AG04449 (cell line): ENCODE data around the gene LRRC49.

ENCODE experiments used
- CTCF ChIA-PET: fragments of 350-600 bp; formaldehyde crosslinking; extraction: SDS; loops from one replicate; lab custom pipeline; 2021; ENCODE audit warnings: antibody characterized with exemption; lab: Yijun Ruan, JAX
- POLR2A ChIA-PET: fragments of 400-600, 350-600 bp; formaldehyde crosslinking; extraction: SDS; loops from one replicate; lab custom pipeline; 2020; ENCODE audit warnings: antibody characterized with exemption, inconsistent platforms; lab: Yijun Ruan, JAX
- DNase-seq: peaks from one replicate; pipeline ENCODE4 v3.0.0-alpha.2; 2010; ENCODE audit warnings: low read depth, low spot score
- H3K4me3 ChIP-seq: 2 replicates; pipeline ENCODE4 v1.5.1; 2011; ENCODE audit warnings: low read depth, mild to moderate bottlenecking, control low read depth, low read length
- CTCF ChIP-seq: IDR thresholded peaks from one replicate; pipeline ENCODE4 v1.5.1; 2011; ENCODE audit warnings: mild to moderate bottlenecking, moderate library complexity, low read length, control low read depth, inconsistent platforms; ENCODE audit not compliant: insufficient read depth; ENCODE audit errors: missing control alignments

The LRRC49 gene

GRCh38 chr15:70892002-70892911 lies at the start of gene LRRC49, which contains the start of gene THAP10:
Gene LRRC49, plus strand, starts transcription at chr15:70892826. Its CDS starts 69 bp downstream, at chr15:70892895.
Gene THAP10, minus strand, starts transcription at chr15:70892433. Its CDS starts 161 bp downstream, at chr15:70892272.
- H3K4me3 ChIP-seq: peak within 1 kb of the TSS; percentile 70
- POLR2A ChIA-PET: no interaction called here
- peak; percentile 77 for DNase-seq
- CTCF ChIA-PET: interaction anchor here (0.6 to 3.9 kb wide), 19 partner anchors 7 to 860 kb away, joined by 3 to 27 read pairs (median 4); no protein-coding TSS in a partner anchor
- no peak for TF ChIP-seq CTCF

GRCh38 chr15:70845602-70846360 lies 46.8 kb upstream of the LRRC49 start:
- TF ChIP-seq CTCF: no peak
- CTCF ChIA-PET: interaction anchor here (0.9 to 3.1 kb wide), 8 partner anchors 9 to 123 kb away, joined by 3 to 13 read pairs (median 4); no protein-coding TSS in a partner anchor

GRCh38 chr15:70851889-70852288 lies 40.7 kb upstream of the LRRC49 start:
- CTCF ChIA-PET: interaction anchor here (0.8 to 3.7 kb wide), 11 partner anchors 9 to 130 kb away, joined by 3 to 17 read pairs (median 5); no protein-coding TSS in a partner anchor
- POLR2A ChIA-PET: interaction anchor here (0.9 to 1.7 kb wide), 8 partner anchors 8 to 88 kb away, joined by 3 to 7 read pairs (median 4); partner anchors contain the start of gene UACA
- H3K4me3 ChIP-seq: peak overlapping the region; percentile 89
- no peak for DNase-seq
- no peak for TF ChIP-seq CTCF

More at GRCh38 chr15:70845602-70846360, 46.8 kb upstream of the LRRC49 start:
- H3K4me3 ChIP-seq: no peak overlapping the region
- DNase-seq: no peak
- POLR2A ChIA-PET: interaction anchor here (0.6 kb wide), 1 partner anchor 24 kb away, joined by 3 read pairs; no protein-coding TSS in a partner anchor

- DNase-seq: no peak
- no peak for TF ChIP-seq CTCF
- ChIA-PET CTCF (interaction anchor here (0.8 to 3.7 kb wide), 10 partner anchors 11 to 130 kb away, joined by 3 to 17 read pairs (median 4); no protein-coding TSS in a partner anchor), POLR2A (interaction anchor here (0.9 to 1.7 kb wide), 9 partner anchors 9 to 159 kb away, joined by 3 to 7 read pairs (median 3); partner anchors contain the start of gene UACA)
- peak overlapping the region; percentile 89 for H3K4me3 ChIP-seq
Observed at GRCh38 chr15:70852501-70853317, 39.9 kb upstream of the LRRC49 start.

- no peak for TF ChIP-seq CTCF
- ChIA-PET CTCF (interaction anchor here (1.8 to 3.7 kb wide), 5 partner anchors 15 to 131 kb away, joined by 7 to 17 read pairs (median 15); no protein-coding TSS in a partner anchor), POLR2A (interaction anchor here (0.8 to 1.7 kb wide), 8 partner anchors 10 to 158 kb away, joined by 3 to 7 read pairs (median 3); no protein-coding TSS in a partner anchor)
- DNase-seq: no peak
- H3K4me3 ChIP-seq: peak overlapping the region; percentile 89
Observed at GRCh38 chr15:70853318-70853972, 39.2 kb upstream of the LRRC49 start.
